PC-3 (cell line): Measurements from ENCODE around the gene VGF. TPM values are rescaled to one million over a fixed set of nuclear protein-coding genes. Genes with fewer than 3 reads are reported as not detected.
"Not testable (repeated sequence)": the region's sequence is repeated elsewhere in the genome, so short reads cannot be mapped to it uniquely, and the experiment has no call there.

Source experiments
- ATAC-seq: fragments of 200-7000 bp; cut with Tn5 transposase; 2 replicates; pipeline ENCODE4 v1.9.1; 2020; ENCODE audit warnings: mild to moderate bottlenecking, moderate library complexity
- BruUV-seq: library from RNA; stranded (reverse); fragments of 400-500 nt; replicated peaks from 2 replicates; lab custom pipeline; 2021; lab: Mats Ljungman, UMichigan
- CTCF ChIA-PET: fragments of 300-600 bp; sonication (Branson Sonifier 250); formaldehyde crosslinking; loops from one replicate; lab custom pipeline; 2022; ENCODE audit warnings: antibody characterized with exemption; lab: Charles Lee
- POLR2A ChIA-PET: fragments of 300-600 bp; sonication (Branson Sonifier 250); formaldehyde crosslinking; loops from one replicate; lab custom pipeline; 2022; ENCODE audit warnings: antibody characterized with exemption; ENCODE audit not compliant: unreplicated experiment; lab: Charles Lee
- DNase-seq: peaks from one replicate; pipeline ENCODE4 v3.0.0-alpha.2; 2015
- H2AFZ ChIP-seq: fragments of 300-600 bp; sonication (generic); 2 replicates; pipeline ENCODE4 v1.6.0; 2016; ENCODE audit warnings: antibody characterized with exemption, low read length
- H3F3A ChIP-seq: fragments of 300-600 bp; sonication (generic); one replicate; pipeline ENCODE4 v1.6.0; 2017; ENCODE audit warnings: antibody characterized with exemption, low read length, control low read depth, mild to moderate bottlenecking; ENCODE audit not compliant: unreplicated experiment
- H3K27ac ChIP-seq: fragments of 300-600 bp; sonication (generic); 2 replicates; pipeline ENCODE4 v1.5.1; 2016; ENCODE audit warnings: mild to moderate bottlenecking, low read length
- H3K27me3 ChIP-seq: fragments of 300-600 bp; sonication (generic); 2 replicates; pipeline ENCODE4 v1.6.1; 2016; ENCODE audit warnings: low read length, mixed read lengths
- H3K36me3 ChIP-seq: fragments of 300-600 bp; sonication (generic); 2 replicates; pipeline ENCODE4 v1.6.1; 2016; ENCODE audit warnings: low read depth, mixed run types, low read length, mixed read lengths
- H3K4me1 ChIP-seq: fragments of 300-600 bp; sonication (generic); 2 replicates; pipeline ENCODE4 v1.5.1; 2016; ENCODE audit warnings: low read length; ENCODE audit not compliant: insufficient read depth
- H3K4me2 ChIP-seq: fragments of 300-600 bp; sonication (generic); 2 replicates; pipeline ENCODE4 v1.6.0; 2016; ENCODE audit warnings: low read length
- H3K4me3 ChIP-seq: fragments of 300-600 bp; sonication (generic); 2 replicates; pipeline ENCODE4 v1.5.1; 2016; ENCODE audit warnings: mild to moderate bottlenecking, low read length, mixed read lengths
- H3K79me2 ChIP-seq: fragments of 300-600 bp; sonication (generic); 2 replicates; pipeline ENCODE4 v1.6.1; 2017; ENCODE audit warnings: low read length, mixed read lengths
- H3K9ac ChIP-seq: fragments of 300-600 bp; sonication (generic); 2 replicates; pipeline ENCODE4 v1.6.0; 2016; ENCODE audit warnings: mild to moderate bottlenecking, low read length
- H3K9me2 ChIP-seq: fragments of 300-600 bp; sonication (generic); replicated peaks from 2 replicates; pipeline ENCODE4 v1.6.1; 2016; ENCODE audit warnings: mixed run types, low read length, mixed read lengths
- H3K9me3 ChIP-seq: fragments of 300-600 bp; sonication (generic); 2 replicates; pipeline ENCODE4 v1.6.1; 2016; ENCODE audit warnings: low read length, mixed read lengths
- H4K20me1 ChIP-seq: fragments of 300-600 bp; sonication (generic); 2 replicates; pipeline ENCODE4 v1.6.1; 2016; ENCODE audit warnings: low read length, mixed read lengths
- CTCF ChIP-seq: fragments of 300-600 bp; sonication (generic); conservative IDR thresholded peaks from 2 replicates; pipeline ENCODE4 v1.5.1; 2017; ENCODE audit warnings: antibody characterized with exemption, low read depth, mild to moderate bottlenecking, low read length
- EZH2 ChIP-seq: fragments of 300-600 bp; sonication (generic); IDR thresholded peaks from one replicate; pipeline ENCODE4 v1.6.1; 2017; ENCODE audit warnings: antibody characterized with exemption, mild to moderate bottlenecking, low read length; ENCODE audit not compliant: unreplicated experiment
- EZH2phosphoT487 ChIP-seq: fragments of 300-600 bp; sonication (generic); IDR thresholded peaks from 2 replicates; pipeline ENCODE4 v1.6.1; 2018; ENCODE audit warnings: mild to moderate bottlenecking, antibody characterized with exemption, low read length, borderline replicate concordance
- intact Hi-C: fragments of 100-400 bp; cut with micrococcal nuclease; formaldehyde crosslinking; loops from 2 replicates; pipeline ENCODE4 v1.9.0; 2023
- total RNA-seq: library from RNA; depleted of rRNA; stranded (reverse); fragments of >200 nt; gene quantifications from 2 replicates; pipeline ENCODE4 v1.2.3, GENCODE V29; 2014

VGF gene
- total RNA-seq, 1 experiment from 2014 or later: 1.6 TPM

DNA sequence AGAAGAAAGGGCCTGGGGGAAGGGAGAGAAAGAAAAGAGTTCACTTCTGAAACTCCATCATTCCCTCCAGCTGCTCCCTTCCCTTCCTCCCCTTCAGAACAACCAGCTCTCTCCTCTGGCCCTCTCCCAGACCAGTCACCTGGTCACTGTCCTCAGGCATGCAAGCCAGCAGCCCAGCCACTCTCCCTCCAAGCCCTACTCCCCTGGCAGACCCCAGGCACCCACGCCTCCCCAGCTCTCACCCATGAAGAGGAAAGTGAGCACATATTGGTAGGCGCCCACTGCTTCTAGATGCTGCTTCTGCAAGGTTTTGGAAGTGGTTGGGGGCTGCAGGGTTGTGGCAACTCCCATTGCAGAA lies 35.1 kb upstream of the VGF start:
- no peak overlapping the region for H3K4me3 ChIP-seq
- H2AFZ ChIP-seq: no peak overlapping the region
- BruUV-seq: no TSS peak
- H3K79me2 ChIP-seq: no peaks in the 10 kb centered on the region
- ChIA-PET CTCF (no interaction called here), POLR2A (interaction anchor here (0.6 kb wide), 1 partner anchor 35 kb away, joined by 6 read pairs; the partner anchor contains the start of gene VGF)
- ATAC-seq (no peak), DNase-seq (no peak)
- H3K9ac ChIP-seq: no peak overlapping the region
- H3K4me2 ChIP-seq: no peak overlapping the region
- intact Hi-C loops: no loop called here
- H4K20me1 ChIP-seq: no peaks in the 10 kb centered on the region
- no peaks in the 10 kb centered on the region for H3K36me3 ChIP-seq
- no peaks in the 10 kb centered on the region for H3F3A ChIP-seq
- H3K9me3 ChIP-seq: no peaks in the 10 kb centered on the region
- no peaks in the 10 kb centered on the region for H3K9me2 ChIP-seq
- H3K4me1 ChIP-seq: no peaks in the 10 kb centered on the region
- no peaks in the 10 kb centered on the region for H3K27me3 ChIP-seq
- no peak overlapping the region for H3K27ac ChIP-seq
- TF ChIP-seq EZH2: no peak
- TF ChIP-seq EZH2phosphoT487: no peak
- no peak for TF ChIP-seq CTCF

GRCh38 chr7:101199522-101199921 lies 34.2 kb upstream of the VGF start:
- CTCF ChIA-PET, H3K27ac ChIP-seq, H4K20me1 ChIP-seq, H3K4me1 ChIP-seq, H2AFZ ChIP-seq, H3K4me3 ChIP-seq, H3K9ac ChIP-seq, ATAC-seq, intact Hi-C loops, H3K4me2 ChIP-seq, POLR2A ChIA-PET, H3F3A ChIP-seq, H3K9me2 ChIP-seq, H3K79me2 ChIP-seq, BruUV-seq, H3K9me3 ChIP-seq, H3K36me3 ChIP-seq, DNase-seq, H3K27me3 ChIP-seq: not testable (repeated sequence)

- no peak overlapping the region for H3K27ac ChIP-seq
- BruUV-seq: no TSS peak
- CTCF ChIA-PET: no interaction called here
These were observed 33.1 kb upstream of the VGF start for GRCh38 chr7:101198476-101198875.

More at GRCh38 chr7:101198476-101198875, 33.1 kb upstream of the VGF start:
- Histone ChIP-seq H3K79me2 (no peaks in the 10 kb centered on the region), H3K9me3 (no peaks in the 10 kb centered on the region), H3K9me2 (no peaks in the 10 kb centered on the region), H2AFZ (no peak overlapping the region), H3F3A (no peaks in the 10 kb centered on the region), H3K9ac (no peak overlapping the region), H3K27me3 (no peaks in the 10 kb centered on the region), H3K4me3 (no peak overlapping the region), H3K4me1 (no peaks in the 10 kb centered on the region), H4K20me1 (no peaks in the 10 kb centered on the region), H3K36me3 (no peaks in the 10 kb centered on the region), H3K4me2 (no peak overlapping the region)
- ATAC-seq: no peak
- no peak for TF ChIP-seq CTCF
- no peak for TF ChIP-seq EZH2
- TF ChIP-seq EZH2phosphoT487: no peak
- no peak for DNase-seq
- POLR2A ChIA-PET: no interaction called here
- intact Hi-C loops: no loop called here
